SK-N-SH treated with all-trans-retinoic acid at 6 μM for 48 hours (cell line): ENCODE results near the gene SRGN.

ENCODE experiments used
- ATAC-seq: fragments of 200-7000 bp; cut with Tn5 transposase; 3 replicates; pipeline ENCODE4 v1.9.1; 2020; ENCODE audit warnings: mild to moderate bottlenecking, moderate library complexity
- ARNTL ChIP-seq: fragments of 450-650 bp; formaldehyde crosslinking; IDR thresholded peaks from 2 replicates; pipeline ENCODE4 v1.5.0; 2020; ENCODE audit warnings: low read depth, mild to moderate bottlenecking, moderate library complexity, borderline replicate concordance
- BACH2 ChIP-seq: fragments of 250-450 bp; sonication (Bioruptor Pico); IDR thresholded peaks from 2 replicates; pipeline ENCODE4 v1.9.0; 2021; ENCODE audit warnings: mild to moderate bottlenecking, borderline replicate concordance
- CREB5 ChIP-seq: fragments of 250-450 bp; sonication (Bioruptor Pico); IDR thresholded peaks from 2 replicates; pipeline ENCODE4 v1.5.1; 2020; ENCODE audit warnings: low read depth, mild to moderate bottlenecking, moderate library complexity
- CSDC2 ChIP-seq: fragments of 250-450 bp; sonication (Bioruptor Pico); IDR thresholded peaks from 2 replicates; pipeline ENCODE4 v1.5.0; 2020; ENCODE audit warnings: mild to moderate bottlenecking, moderate library complexity
- CSRNP3 ChIP-seq: fragments of 250-450 bp; sonication (Bioruptor Pico); IDR thresholded peaks from 2 replicates; pipeline ENCODE4 v1.5.1; 2021; ENCODE audit warnings: mild to moderate bottlenecking, moderate library complexity
- ESRRG ChIP-seq: fragments of 250-450 bp; sonication (Bioruptor Pico); IDR thresholded peaks from 2 replicates; pipeline ENCODE4 v1.6.1; 2021; ENCODE audit warnings: mild to moderate bottlenecking
- GLIS3 ChIP-seq: fragments of 250-450 bp; sonication (Bioruptor Pico); IDR thresholded peaks from 2 replicates; pipeline ENCODE4 v1.5.0; 2020; ENCODE audit warnings: mild to moderate bottlenecking, moderate library complexity
- ISL1 ChIP-seq: fragments of 250-450 bp; sonication (Bioruptor Pico); IDR thresholded peaks from 2 replicates; pipeline ENCODE4 v2.1.2; 2022; ENCODE audit warnings: mild to moderate bottlenecking, moderate library complexity
- OSR1 ChIP-seq: fragments of 250-450 bp; sonication (Bioruptor Pico); IDR thresholded peaks from 2 replicates; pipeline ENCODE4 v1.8.0; 2022; ENCODE audit warnings: moderate library complexity, mild to moderate bottlenecking, inconsistent platforms
- PATZ1 ChIP-seq: fragments of 250-450 bp; sonication (Bioruptor Pico); IDR thresholded peaks from 2 replicates; pipeline ENCODE4 v1.8.0; 2020; ENCODE audit warnings: mild to moderate bottlenecking, moderate library complexity, borderline replicate concordance
- PPARA ChIP-seq: fragments of 250-450 bp; sonication (Bioruptor Pico); IDR thresholded peaks from 2 replicates; pipeline ENCODE4 v1.5.0; 2020; ENCODE audit warnings: mild to moderate bottlenecking, borderline replicate concordance
- SNAI2 ChIP-seq: fragments of 250-450 bp; sonication (Bioruptor Pico); IDR thresholded peaks from 2 replicates; pipeline ENCODE4 v1.5.0; 2020; ENCODE audit warnings: mild to moderate bottlenecking, moderate library complexity
- TCF4 ChIP-seq: fragments of 250-450 bp; sonication (Bioruptor Pico); IDR thresholded peaks from 2 replicates; pipeline ENCODE4 v1.8.0; 2021; ENCODE audit warnings: mild to moderate bottlenecking, moderate library complexity, borderline replicate concordance
- TOX ChIP-seq: fragments of 250-450 bp; sonication (Bioruptor Pico); IDR thresholded peaks from 2 replicates; pipeline ENCODE4 v1.8.0; 2021; ENCODE audit warnings: mild to moderate bottlenecking, moderate library complexity, borderline replicate concordance
- TSHZ2 ChIP-seq: fragments of 250-450 bp; sonication (Bioruptor Pico); IDR thresholded peaks from 2 replicates; pipeline ENCODE4 v1.5.0; 2020; ENCODE audit warnings: mild to moderate bottlenecking, moderate library complexity
- ZC3H10 ChIP-seq: fragments of 250-450 bp; sonication (Bioruptor Pico); IDR thresholded peaks from 2 replicates; pipeline ENCODE4 v1.5.1; 2021; ENCODE audit warnings: mild to moderate bottlenecking, moderate library complexity
- ZFP3 ChIP-seq: fragments of 250-450 bp; sonication (Bioruptor Pico); IDR thresholded peaks from 2 replicates; pipeline ENCODE4 v1.5.0; 2020; ENCODE audit warnings: mild to moderate bottlenecking, moderate library complexity
- ZFP30 ChIP-seq: fragments of 450-650 bp; formaldehyde crosslinking; IDR thresholded peaks from 2 replicates; pipeline ENCODE4 v1.5.0; 2022; ENCODE audit warnings: mild to moderate bottlenecking, moderate library complexity
- ZNF565 ChIP-seq: fragments of 450-650 bp; formaldehyde crosslinking; conservative IDR thresholded peaks from 2 replicates; pipeline ENCODE4 v1.5.0; 2020; ENCODE audit warnings: low read depth, mild to moderate bottlenecking, moderate library complexity
- ZNF70 ChIP-seq: fragments of 450-650 bp; formaldehyde crosslinking; IDR thresholded peaks from 2 replicates; pipeline ENCODE4 v1.5.0; 2020; ENCODE audit warnings: mild to moderate bottlenecking, moderate library complexity
- ZNF8 ChIP-seq: fragments of 450-650 bp; formaldehyde crosslinking; IDR thresholded peaks from 2 replicates; pipeline ENCODE4 v1.5.0; 2020; ENCODE audit warnings: mild to moderate bottlenecking, moderate library complexity
- TF ChIP-seq, protein P1 (sequence below): fragments of 250-450 bp; sonication (Bioruptor Pico); IDR thresholded peaks from 2 replicates; pipeline ENCODE4 v1.8.0; 2021; ENCODE audit warnings: low read depth, mild to moderate bottlenecking, moderate library complexity, borderline replicate concordance

The SRGN gene

GRCh38 chr10:69145329-69145728 lies 57.4 kb downstream of the SRGN start:
- no peak for TF ChIP-seq GLIS3 (CRISPR knock-in tag)
- TF ChIP-seq ZFP3 (CRISPR knock-in tag): no peak
- no peak for TF ChIP-seq ZNF70 (CRISPR knock-in tag)
- TF ChIP-seq TCF4 (CRISPR knock-in tag): no peak
- TF ChIP-seq ZFP30: no peak
- no peak for TF ChIP-seq ZC3H10 (CRISPR knock-in tag)
- no peak for ATAC-seq

- no peak for TF ChIP-seq ZC3H10 (CRISPR knock-in tag)
- no peak for TF ChIP-seq ISL1
- TF ChIP-seq, protein P1, sequence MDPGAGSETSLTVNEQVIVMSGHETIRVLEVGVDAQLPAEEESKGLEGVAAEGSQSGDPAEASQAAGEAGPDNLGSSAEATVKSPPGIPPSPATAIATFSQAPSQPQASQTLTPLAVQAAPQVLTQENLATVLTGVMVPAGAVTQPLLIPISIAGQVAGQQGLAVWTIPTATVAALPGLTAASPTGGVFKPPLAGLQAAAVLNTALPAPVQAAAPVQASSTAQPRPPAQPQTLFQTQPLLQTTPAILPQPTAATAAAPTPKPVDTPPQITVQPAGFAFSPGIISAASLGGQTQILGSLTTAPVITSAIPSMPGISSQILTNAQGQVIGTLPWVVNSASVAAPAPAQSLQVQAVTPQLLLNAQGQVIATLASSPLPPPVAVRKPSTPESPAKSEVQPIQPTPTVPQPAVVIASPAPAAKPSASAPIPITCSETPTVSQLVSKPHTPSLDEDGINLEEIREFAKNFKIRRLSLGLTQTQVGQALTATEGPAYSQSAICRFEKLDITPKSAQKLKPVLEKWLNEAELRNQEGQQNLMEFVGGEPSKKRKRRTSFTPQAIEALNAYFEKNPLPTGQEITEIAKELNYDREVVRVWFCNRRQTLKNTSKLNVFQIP (CRISPR knock-in tag): no peak
- TF ChIP-seq GLIS3 (CRISPR knock-in tag): no peak
- no peak for TF ChIP-seq ZNF8 (CRISPR knock-in tag)
- TF ChIP-seq TSHZ2 (CRISPR knock-in tag): no peak
- TF ChIP-seq PATZ1 (CRISPR knock-in tag): no peak
These were observed 58.0 kb downstream of the SRGN start for GRCh38 chr10:69145864-69146263.

GRCh38 chr10:69146759-69147158 lies 58.9 kb downstream of the SRGN start:
- ATAC-seq: no peak
- TF ChIP-seq ESRRG (CRISPR knock-in tag) (no peak), SNAI2 (CRISPR knock-in tag) (no peak), OSR1 (CRISPR knock-in tag) (no peak), TOX (CRISPR knock-in tag) (no peak), ARNTL (CRISPR knock-in tag) (no peak), ZNF70 (CRISPR knock-in tag) (no peak), ZNF565 (no peak), GLIS3 (CRISPR knock-in tag) (no peak), TCF4 (CRISPR knock-in tag) (no peak), CSDC2 (no peak), CSRNP3 (CRISPR knock-in tag) (no peak), ZFP3 (CRISPR knock-in tag) (no peak), PATZ1 (CRISPR knock-in tag) (no peak), PPARA (no peak), CREB5 (CRISPR knock-in tag) (no peak), BACH2 (CRISPR knock-in tag) (no peak), ISL1 (no peak), TSHZ2 (CRISPR knock-in tag) (no peak), ZFP30 (no peak), ZNF8 (CRISPR knock-in tag) (no peak)
- TF ChIP-seq, all 23 proteins: peak for 0

More at GRCh38 chr10:69145864-69146263, 58.0 kb downstream of the SRGN start:
- no peak for ATAC-seq
